Measurements from ENCODE around the gene NAAA. TPM values are rescaled to one million over a fixed set of nuclear protein-coding genes. Genes with fewer than 3 reads are reported as not detected.

NAAA gene
- polyA plus RNA-seq, 1 of the 3 experiments (the other 2 are of a cell fraction), result 3.5 TPM

DNA sequence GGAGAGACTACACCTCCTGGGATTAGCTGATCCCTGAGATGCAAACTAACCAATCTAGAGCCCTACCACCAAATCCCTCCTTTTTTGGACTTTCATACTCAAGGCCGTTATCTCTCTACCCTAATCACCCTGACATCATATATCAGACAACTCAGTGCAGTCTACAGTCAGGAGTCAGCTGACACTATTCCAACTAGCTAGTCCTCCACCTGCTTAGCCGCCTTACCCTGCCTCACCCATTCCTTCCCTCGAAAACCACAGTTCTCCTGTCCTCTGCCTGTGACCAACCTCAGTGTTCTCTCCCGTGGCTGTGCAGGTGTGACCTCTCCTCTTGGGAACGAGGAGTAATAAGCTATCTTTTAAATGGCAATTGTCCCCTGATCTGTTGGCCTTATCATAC, 36.7 kb downstream of the NAAA start:
- H3F3A ChIP-seq (replicated peaks; ENCODE audit: insufficient read depth), result no peaks in the 10 kb centered on the region
- POLR2A ChIA-PET, result interaction anchor here (1.0 kb wide), 1 partner anchor 11 kb away, joined by 3 read pairs; no protein-coding TSS in a partner anchor
- CTCF ChIA-PET, result interaction anchor here (1.2 to 4.1 kb wide), 3 partner anchors 12 to 92 kb away, joined by 4 to 13 read pairs (median 5); no protein-coding TSS in a partner anchor
- H3K27me3 ChIP-seq (ENCODE audit: insufficient read depth), result no peaks in the 10 kb centered on the region; the same call in 1 of the 2 replicates
- 68% methylated on average over 5 of the region's 5 CpGs for WGBS (ENCODE audit: low lambda C conversion rate)
- TF ChIP-seq EZH2phosphoT487 (IDR thresholded peaks at IDR 0.05; ENCODE audit: borderline replicate concordance, low read depth) (no peak), NFIC (IDR thresholded peaks at IDR 0.05; ENCODE audit: borderline replicate concordance) (no peak), TAF1 (IDR thresholded peaks at IDR 0.05; ENCODE audit: borderline replicate concordance, low read depth, low read length) (no peak), YY1 (IDR thresholded peaks at IDR 0.05; ENCODE audit: low read depth) (no peak), MEF2A (IDR thresholded peaks at IDR 0.05; ENCODE audit: borderline replicate concordance, low read depth) (no peak), FOXM1 (IDR thresholded peaks at IDR 0.05; ENCODE audit: low read depth) (no peak), RAD21 (IDR thresholded peaks at IDR 0.05; ENCODE audit: low read length) (no peak), GABPA (IDR thresholded peaks at IDR 0.05; ENCODE audit: low read depth) (no peak)
- TF ChIP-seq, protein P1, sequence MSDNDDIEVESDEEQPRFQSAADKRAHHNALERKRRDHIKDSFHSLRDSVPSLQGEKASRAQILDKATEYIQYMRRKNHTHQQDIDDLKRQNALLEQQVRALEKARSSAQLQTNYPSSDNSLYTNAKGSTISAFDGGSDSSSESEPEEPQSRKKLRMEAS (IDR thresholded peaks at IDR 0.05; ENCODE audit: low read depth), result no peak
- TF ChIP-seq, protein P2, sequence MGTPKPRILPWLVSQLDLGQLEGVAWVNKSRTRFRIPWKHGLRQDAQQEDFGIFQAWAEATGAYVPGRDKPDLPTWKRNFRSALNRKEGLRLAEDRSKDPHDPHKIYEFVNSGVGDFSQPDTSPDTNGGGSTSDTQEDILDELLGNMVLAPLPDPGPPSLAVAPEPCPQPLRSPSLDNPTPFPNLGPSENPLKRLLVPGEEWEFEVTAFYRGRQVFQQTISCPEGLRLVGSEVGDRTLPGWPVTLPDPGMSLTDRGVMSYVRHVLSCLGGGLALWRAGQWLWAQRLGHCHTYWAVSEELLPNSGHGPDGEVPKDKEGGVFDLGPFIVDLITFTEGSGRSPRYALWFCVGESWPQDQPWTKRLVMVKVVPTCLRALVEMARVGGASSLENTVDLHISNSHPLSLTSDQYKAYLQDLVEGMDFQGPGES (IDR thresholded peaks at IDR 0.05; ENCODE audit: low read depth, low read length), result no peak
- H3K36me3 ChIP-seq (replicated peaks in 1 of 2; ENCODE audit: control insufficient read depth in 1 of 2, insufficient read depth in 2 of 2, low read length in 1 of 2), result no peaks in the 10 kb centered on the region
- H3K9ac ChIP-seq, result no peak overlapping the region
- no peak overlapping the region for H2AFZ ChIP-seq (ENCODE audit: low read depth)
- H3K27ac ChIP-seq (ENCODE audit: low read depth in 2 of 2, low read length in 1 of 2), result no peak overlapping the region
- H3K9me2 ChIP-seq, result no peaks in the 10 kb centered on the region
- no peaks in the 10 kb centered on the region for H4K20me1 ChIP-seq (ENCODE audit: insufficient read depth)
- H3K4me1 ChIP-seq (ENCODE audit: control insufficient read depth in 1 of 2, insufficient read depth in 2 of 2, low read depth in 1 of 2, low read length in 1 of 2), result no peaks in the 10 kb centered on the region
- H3K4me2 ChIP-seq, result no peak overlapping the region
- no peaks in the 10 kb centered on the region for H3K9me3 ChIP-seq
- H3K79me2 ChIP-seq (ENCODE audit: insufficient read depth), result no peaks in the 10 kb centered on the region
- DNase-seq, result no peak
- H3K4me3 ChIP-seq (ENCODE audit: low read depth in 2 of 2, low read length in 1 of 2), result no peak overlapping the region

DNA sequence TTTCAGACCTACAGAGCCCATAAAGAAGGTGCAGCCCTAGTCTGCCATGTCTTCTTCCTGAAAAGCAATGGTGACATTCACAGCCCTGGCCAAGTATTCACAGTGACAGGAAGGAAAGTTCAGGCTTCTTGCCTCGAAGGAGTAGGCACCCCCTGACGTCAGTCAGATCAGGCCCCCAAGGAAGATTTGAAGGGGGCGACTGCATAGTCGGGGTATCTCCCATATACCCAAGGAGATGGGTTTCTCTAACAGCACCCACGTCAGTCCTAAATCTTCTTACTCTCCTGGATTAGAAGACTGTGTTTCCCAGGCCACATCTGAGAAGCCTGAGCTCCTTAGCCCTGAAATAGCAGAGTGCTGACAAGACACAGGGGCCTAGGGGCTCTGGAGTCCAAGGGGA, 38.5 kb downstream of the NAAA start, which contains the start of gene PPEF2:
Gene PPEF2 (minus strand): TSS at position 101 of the 400 bp plus-strand sequence. CDS start 6,127 bp downstream, outside the sequence.
- no peak within 1 kb of the TSS for H3K4me3 ChIP-seq (ENCODE audit: low read depth in 2 of 2, low read length in 1 of 2)
- no peaks in the 10 kb centered on the region for H3K9me2 ChIP-seq
- no peak for DNase-seq
- no peak within 1 kb of the TSS for H3K27ac ChIP-seq (ENCODE audit: low read depth in 2 of 2, low read length in 1 of 2)
- H2AFZ ChIP-seq (ENCODE audit: low read depth), result no peak within 1 kb of the TSS
- H3K79me2 ChIP-seq (ENCODE audit: insufficient read depth), result no peaks in the 10 kb centered on the region
- H3K4me1 ChIP-seq (ENCODE audit: control insufficient read depth in 1 of 2, insufficient read depth in 2 of 2, low read depth in 1 of 2, low read length in 1 of 2), result no peaks in the 10 kb centered on the region
- POLR2A ChIA-PET, result no interaction called here
- H3K4me2 ChIP-seq, result no peak within 1 kb of the TSS
- TF ChIP-seq, protein P3, sequence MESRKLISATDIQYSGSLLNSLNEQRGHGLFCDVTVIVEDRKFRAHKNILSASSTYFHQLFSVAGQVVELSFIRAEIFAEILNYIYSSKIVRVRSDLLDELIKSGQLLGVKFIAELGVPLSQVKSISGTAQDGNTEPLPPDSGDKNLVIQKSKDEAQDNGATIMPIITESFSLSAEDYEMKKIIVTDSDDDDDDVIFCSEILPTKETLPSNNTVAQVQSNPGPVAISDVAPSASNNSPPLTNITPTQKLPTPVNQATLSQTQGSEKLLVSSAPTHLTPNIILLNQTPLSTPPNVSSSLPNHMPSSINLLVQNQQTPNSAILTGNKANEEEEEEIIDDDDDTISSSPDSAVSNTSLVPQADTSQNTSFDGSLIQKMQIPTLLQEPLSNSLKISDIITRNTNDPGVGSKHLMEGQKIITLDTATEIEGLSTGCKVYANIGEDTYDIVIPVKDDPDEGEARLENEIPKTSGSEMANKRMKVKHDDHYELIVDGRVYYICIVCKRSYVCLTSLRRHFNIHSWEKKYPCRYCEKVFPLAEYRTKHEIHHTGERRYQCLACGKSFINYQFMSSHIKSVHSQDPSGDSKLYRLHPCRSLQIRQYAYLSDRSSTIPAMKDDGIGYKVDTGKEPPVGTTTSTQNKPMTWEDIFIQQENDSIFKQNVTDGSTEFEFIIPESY (IDR thresholded peaks at IDR 0.05; ENCODE audit: borderline replicate concordance, low read depth), result no peak
- TF ChIP-seq YY1 (IDR thresholded peaks at IDR 0.05; ENCODE audit: low read depth) (no peak), ELF1 (IDR thresholded peaks at IDR 0.05) (no peak), GABPA (IDR thresholded peaks at IDR 0.05; ENCODE audit: low read depth) (no peak), RAD21 (IDR thresholded peaks at IDR 0.05; ENCODE audit: low read length) (no peak)
- TF ChIP-seq, protein P1 (IDR thresholded peaks at IDR 0.05; ENCODE audit: low read depth), result no peak
- no peaks in the 10 kb centered on the region for H3K36me3 ChIP-seq (replicated peaks in 1 of 2; ENCODE audit: control insufficient read depth in 1 of 2, insufficient read depth in 2 of 2, low read length in 1 of 2)
- H4K20me1 ChIP-seq (ENCODE audit: insufficient read depth), result no peaks in the 10 kb centered on the region
- H3F3A ChIP-seq (replicated peaks; ENCODE audit: insufficient read depth), result no peaks in the 10 kb centered on the region
- no peaks in the 10 kb centered on the region; the same call in 1 of the 2 replicates for H3K27me3 ChIP-seq (ENCODE audit: insufficient read depth)
- no peak within 1 kb of the TSS for H3K9ac ChIP-seq
- 51% methylated on average over 5 of the region's 5 CpGs for WGBS (ENCODE audit: low lambda C conversion rate)
- CTCF ChIA-PET, result interaction anchor here (0.8 to 1.3 kb wide), 3 partner anchors 10 to 12 kb away, joined by 3 to 5 read pairs (median 4); no protein-coding TSS in a partner anchor
- no peaks in the 10 kb centered on the region for H3K9me3 ChIP-seq

Measured in SK-N-SH (cell line).